ENCODE data around the gene ADAM10. TPM values are rescaled to one million over a fixed set of nuclear protein-coding genes. Genes with fewer than 3 reads are reported as not detected.

Gene ADAM10
- total RNA-seq, 1 experiment from 2014 or later: 107 TPM

Other genes starting within 250 kb of the ADAM10 start
- gene MINDY2, start 21.6 kb upstream of the ADAM10 start, total RNA-seq (2014; rRNA removed; shearing (Covaris generic)): 4.5 and 5.6 TPM in 2 replicates
- 26.0 and 35.1 TPM in 2 replicates for gene SLTM, start 184.0 kb upstream of the ADAM10 start, total RNA-seq (2014; rRNA removed; shearing (Covaris generic))
- 16.7 and 20.9 TPM in 2 replicates for gene RNF111, start 238.0 kb upstream of the ADAM10 start, total RNA-seq (2014; rRNA removed; shearing (Covaris generic))

All from M059J (cell line).